K562 (cell line): ENCODE data around the gene ADAT1. TPM values are rescaled to one million over a fixed set of nuclear protein-coding genes. Genes with fewer than 3 reads are reported as not detected.
A peak's percentile ranks its signal among the peaks of the same experiment; 100 is the strongest.

Source experiments
- ARNT ChIP-seq, 2 experiments: fragments of 450-650 bp; IDR thresholded peaks; 2 replicates each; pipeline ENCODE4 v1.6.1; 2016; ENCODE audit warnings: mild to moderate bottlenecking in 1 of 2
- CBFA2T2 ChIP-seq: fragments of 450-650 bp; conservative IDR thresholded peaks from 2 replicates; pipeline ENCODE4 v1.6.1; 2017; ENCODE audit warnings: mild to moderate bottlenecking
- DNMT1 ChIP-seq: fragments of 450-650 bp; IDR thresholded peaks from 2 replicates; pipeline ENCODE4 v1.6.1; 2016; ENCODE audit warnings: antibody characterized with exemption, mild to moderate bottlenecking
- HLTF ChIP-seq: fragments of 450-650 bp; IDR thresholded peaks from 2 replicates; pipeline ENCODE4 v1.6.1; 2016
- JUND ChIP-seq, 2 experiments: IDR thresholded peaks; 2 replicates in 1 of 2; 3 replicates in 1 of 2; pipeline ENCODE4 v1.6.1; 2011; ENCODE audit warnings: borderline replicate concordance in 2 of 2, low read depth in 2 of 2, low read length in 2 of 2, improper control_type of control experiment in 1 of 2, missing biosample characterization in 1 of 2, missing genetic modification characterization in 1 of 2, missing genetic modification reagents in 1 of 2
- NR2C1 ChIP-seq, 2 experiments: fragments of 450-650 bp; IDR thresholded peaks; 2 replicates each; pipeline ENCODE4 v1.6.1; 2017; ENCODE audit warnings: mild to moderate bottlenecking in 2 of 2, antibody characterized with exemption in 1 of 2, inconsistent platforms in 1 of 2, missing compliant biosample characterization in 1 of 2, missing genetic modification characterization in 1 of 2
- PHF8 ChIP-seq: fragments of 200-600 bp; sonication (generic); IDR thresholded peaks from 2 replicates; pipeline ENCODE4 v1.6.1; 2012; ENCODE audit warnings: mixed run types, mild to moderate bottlenecking, inconsistent platforms, low read length, moderate library complexity, borderline replicate concordance
- POLR2B ChIP-seq: fragments of 450-650 bp; IDR thresholded peaks from 2 replicates; pipeline ENCODE4 v1.6.1; 2018; ENCODE audit warnings: low read depth; ENCODE audit not compliant: partially characterized antibody
- SETDB1 ChIP-seq: IDR thresholded peaks from one replicate; pipeline ENCODE4 v1.6.1; 2012; ENCODE audit warnings: low read length, control low read depth, inconsistent platforms
- SRSF7 ChIP-seq: fragments of 200-400 bp; formaldehyde crosslinking; optimal IDR thresholded peaks from 2 replicates; pipeline ENCODE3; 2017; ENCODE audit warnings: mild to moderate bottlenecking, low read depth, low read length
- STAG1 ChIP-seq: sonication (generic); formaldehyde crosslinking; IDR thresholded peaks from 2 replicates; pipeline ENCODE4 v1.5.0; 2020; ENCODE audit warnings: missing genetic modification reagents, borderline replicate concordance
- TAF9B ChIP-seq: fragments of 450-650 bp; IDR thresholded peaks from 2 replicates; pipeline ENCODE4 v1.6.1; 2018; ENCODE audit warnings: mild to moderate bottlenecking; ENCODE audit not compliant: partially characterized antibody
- TEAD1 ChIP-seq, 2 experiments: fragments of 450-650 bp in 1 of 2; sonication (generic) in 1 of 2; formaldehyde crosslinking; IDR thresholded peaks; 2 replicates each; pipeline versions ENCODE4 v1.4.0 to v1.8.0; 2020 to 2022; ENCODE audit warnings: mild to moderate bottlenecking in 2 of 2, missing genetic modification reagents in 1 of 2
- ZKSCAN1 ChIP-seq: fragments of 150-350 bp; IDR thresholded peaks from 2 replicates; pipeline ENCODE4 v1.6.1; 2016; ENCODE audit warnings: low read depth, low read length
- polyA plus RNA-seq, 8 experiments: library from polyadenylated mRNA; depleted of rRNA in 4 of 8; stranded (reverse) in 5 of 8; unstranded in 3 of 8; fragments of >200 nt; fragmentation: Nextera tagmentation in 2 of 8; fragmentation: Illumina TruSeq in 1 of 8; extraction: Ambion mirVana in 2 of 8; extraction: Trizol in 1 of 8; gene quantifications; 2 replicates each; pipeline versions ENCODE4 v1.2.1 to v1.2.3, GENCODE V29; 2011 to 2014; ENCODE audit warnings: inconsistent platforms in 1 of 8, missing spikeins in 1 of 8
- total RNA-seq, 7 experiments: library from RNA; depleted of rRNA in 6 of 7; stranded (reverse); fragments of >200 nt in 6 of 7; fragmentation: Illumina TruSeq in 2 of 7; extraction: Trizol in 2 of 7; gene quantifications; 2 replicates each; pipeline versions ENCODE4 v1.2.1 to v1.2.3, GENCODE V29; 2011 to 2021; ENCODE audit warnings: low replicate concordance in 1 of 7
- TF ChIP-seq, protein P1 (sequence below): sonication (generic); formaldehyde crosslinking; IDR thresholded peaks from 2 replicates; pipeline ENCODE4 v1.8.0; 2022; ENCODE audit warnings: mild to moderate bottlenecking, missing genetic modification reagents
- TF ChIP-seq, protein P2 (sequence below): sonication (generic); formaldehyde crosslinking; IDR thresholded peaks from 2 replicates; pipeline ENCODE4 v1.4.0; 2020; ENCODE audit warnings: mild to moderate bottlenecking, missing genetic modification reagents
- TF ChIP-seq, protein P3 (sequence below): fragments of 450-650 bp; IDR thresholded peaks from 2 replicates; pipeline ENCODE4 v1.6.1; 2016; ENCODE audit warnings: borderline replicate concordance
- TF ChIP-seq, protein P4 (sequence below): fragments of 250-450 bp; sonication (Bioruptor Pico); IDR thresholded peaks from 2 replicates; pipeline ENCODE4 v1.4.0; 2020; ENCODE audit warnings: mild to moderate bottlenecking, moderate library complexity, borderline replicate concordance

The ADAT1 gene
- total and polyA plus RNA-seq, 9 of the 15 experiments (the other 6 are each of a cell fraction or from before 2014, with no cell fraction given), result 16.0 to 36.7 (median 28.2) TPM

DNA sequence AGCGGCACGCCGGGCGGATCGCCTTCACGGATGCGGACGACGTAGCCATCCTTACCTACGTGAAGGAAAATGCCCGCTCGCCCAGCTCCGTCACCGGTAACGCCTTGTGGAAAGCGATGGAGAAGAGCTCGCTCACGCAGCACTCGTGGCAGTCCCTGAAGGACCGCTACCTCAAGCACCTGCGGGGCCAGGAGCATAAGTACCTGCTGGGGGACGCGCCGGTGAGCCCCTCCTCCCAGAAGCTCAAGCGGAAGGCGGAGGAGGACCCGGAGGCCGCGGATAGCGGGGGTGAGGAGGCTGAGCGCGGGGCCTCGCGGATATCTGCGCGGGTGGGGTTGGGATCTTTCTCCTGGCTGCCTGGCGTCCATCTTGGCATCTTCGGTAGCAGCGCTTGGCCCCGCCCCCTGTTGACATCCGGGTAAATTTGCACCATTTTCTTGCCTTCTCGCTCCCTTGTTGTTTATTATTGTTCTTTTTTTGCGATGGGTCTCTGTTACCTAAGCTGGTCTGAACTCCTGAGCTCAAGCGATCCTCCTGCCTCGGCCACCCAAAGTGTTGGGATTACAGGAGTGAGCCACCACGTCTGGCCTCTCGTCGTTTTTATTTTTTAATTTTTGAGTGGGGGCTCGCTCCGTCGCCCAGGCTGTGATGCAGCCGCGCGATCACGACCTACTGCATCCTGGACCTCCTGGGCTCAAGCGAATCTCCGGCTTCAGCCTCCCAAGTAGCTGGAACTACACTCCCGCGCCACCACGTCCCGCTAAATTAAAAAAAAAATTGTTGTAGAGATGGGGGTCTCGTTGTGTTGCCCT is 25.4 kb upstream of the ADAT1 start (continued):
- TF ChIP-seq, protein P1, sequence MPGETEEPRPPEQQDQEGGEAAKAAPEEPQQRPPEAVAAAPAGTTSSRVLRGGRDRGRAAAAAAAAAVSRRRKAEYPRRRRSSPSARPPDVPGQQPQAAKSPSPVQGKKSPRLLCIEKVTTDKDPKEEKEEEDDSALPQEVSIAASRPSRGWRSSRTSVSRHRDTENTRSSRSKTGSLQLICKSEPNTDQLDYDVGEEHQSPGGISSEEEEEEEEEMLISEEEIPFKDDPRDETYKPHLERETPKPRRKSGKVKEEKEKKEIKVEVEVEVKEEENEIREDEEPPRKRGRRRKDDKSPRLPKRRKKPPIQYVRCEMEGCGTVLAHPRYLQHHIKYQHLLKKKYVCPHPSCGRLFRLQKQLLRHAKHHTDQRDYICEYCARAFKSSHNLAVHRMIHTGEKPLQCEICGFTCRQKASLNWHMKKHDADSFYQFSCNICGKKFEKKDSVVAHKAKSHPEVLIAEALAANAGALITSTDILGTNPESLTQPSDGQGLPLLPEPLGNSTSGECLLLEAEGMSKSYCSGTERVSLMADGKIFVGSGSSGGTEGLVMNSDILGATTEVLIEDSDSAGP, result no peak
- TF ChIP-seq SRSF7 (no peak), STAG1 (CRISPR knock-in tag) (peak; percentile 6), NR2C1 (IDR thresholded peaks at IDR 0.05) (peak; percentile 43; the same call in 1 of the 2 replicates), NR2C1 (tag; IDR thresholded peaks at IDR 0.05) (no peak), TEAD1 (CRISPR knock-in tag; IDR thresholded peaks at IDR 0.05) (peak in 1 of 2 experiments; percentile 5; a peak in 1 of 4 replicates), SETDB1 (no peak), ARNT (IDR thresholded peaks at IDR 0.05) (no peak), TAF9B (peak; percentile 74), POLR2B (peak; percentile 14), ZKSCAN1 (0 out of 2 replicates have a peak, but pooled peaks have one; percentile 14), DNMT1 (no peak), PHF8 (peak; percentile 23; the same call in 1 of the 2 replicates), HLTF (no peak), CBFA2T2 (no peak), JUND (IDR thresholded peaks at IDR 0.05; ENCODE audit: borderline replicate concordance, low read depth, low read length) (no peak), JUND (tag; IDR thresholded peaks at IDR 0.05; ENCODE audit: borderline replicate concordance, low read depth, low read length) (no peak)
- TF ChIP-seq, protein P2, sequence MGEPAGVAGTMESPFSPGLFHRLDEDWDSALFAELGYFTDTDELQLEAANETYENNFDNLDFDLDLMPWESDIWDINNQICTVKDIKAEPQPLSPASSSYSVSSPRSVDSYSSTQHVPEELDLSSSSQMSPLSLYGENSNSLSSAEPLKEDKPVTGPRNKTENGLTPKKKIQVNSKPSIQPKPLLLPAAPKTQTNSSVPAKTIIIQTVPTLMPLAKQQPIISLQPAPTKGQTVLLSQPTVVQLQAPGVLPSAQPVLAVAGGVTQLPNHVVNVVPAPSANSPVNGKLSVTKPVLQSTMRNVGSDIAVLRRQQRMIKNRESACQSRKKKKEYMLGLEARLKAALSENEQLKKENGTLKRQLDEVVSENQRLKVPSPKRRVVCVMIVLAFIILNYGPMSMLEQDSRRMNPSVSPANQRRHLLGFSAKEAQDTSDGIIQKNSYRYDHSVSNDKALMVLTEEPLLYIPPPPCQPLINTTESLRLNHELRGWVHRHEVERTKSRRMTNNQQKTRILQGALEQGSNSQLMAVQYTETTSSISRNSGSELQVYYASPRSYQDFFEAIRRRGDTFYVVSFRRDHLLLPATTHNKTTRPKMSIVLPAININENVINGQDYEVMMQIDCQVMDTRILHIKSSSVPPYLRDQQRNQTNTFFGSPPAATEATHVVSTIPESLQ (CRISPR knock-in tag), result no peak
- TF ChIP-seq, protein P3, sequence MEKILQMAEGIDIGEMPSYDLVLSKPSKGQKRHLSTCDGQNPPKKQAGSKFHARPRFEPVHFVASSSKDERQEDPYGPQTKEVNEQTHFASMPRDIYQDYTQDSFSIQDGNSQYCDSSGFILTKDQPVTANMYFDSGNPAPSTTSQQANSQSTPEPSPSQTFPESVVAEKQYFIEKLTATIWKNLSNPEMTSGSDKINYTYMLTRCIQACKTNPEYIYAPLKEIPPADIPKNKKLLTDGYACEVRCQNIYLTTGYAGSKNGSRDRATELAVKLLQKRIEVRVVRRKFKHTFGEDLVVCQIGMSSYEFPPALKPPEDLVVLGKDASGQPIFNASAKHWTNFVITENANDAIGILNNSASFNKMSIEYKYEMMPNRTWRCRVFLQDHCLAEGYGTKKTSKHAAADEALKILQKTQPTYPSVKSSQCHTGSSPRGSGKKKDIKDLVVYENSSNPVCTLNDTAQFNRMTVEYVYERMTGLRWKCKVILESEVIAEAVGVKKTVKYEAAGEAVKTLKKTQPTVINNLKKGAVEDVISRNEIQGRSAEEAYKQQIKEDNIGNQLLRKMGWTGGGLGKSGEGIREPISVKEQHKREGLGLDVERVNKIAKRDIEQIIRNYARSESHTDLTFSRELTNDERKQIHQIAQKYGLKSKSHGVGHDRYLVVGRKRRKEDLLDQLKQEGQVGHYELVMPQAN, result peak; percentile 60; the same call in 1 of the 2 replicates
- TF ChIP-seq, protein P4, sequence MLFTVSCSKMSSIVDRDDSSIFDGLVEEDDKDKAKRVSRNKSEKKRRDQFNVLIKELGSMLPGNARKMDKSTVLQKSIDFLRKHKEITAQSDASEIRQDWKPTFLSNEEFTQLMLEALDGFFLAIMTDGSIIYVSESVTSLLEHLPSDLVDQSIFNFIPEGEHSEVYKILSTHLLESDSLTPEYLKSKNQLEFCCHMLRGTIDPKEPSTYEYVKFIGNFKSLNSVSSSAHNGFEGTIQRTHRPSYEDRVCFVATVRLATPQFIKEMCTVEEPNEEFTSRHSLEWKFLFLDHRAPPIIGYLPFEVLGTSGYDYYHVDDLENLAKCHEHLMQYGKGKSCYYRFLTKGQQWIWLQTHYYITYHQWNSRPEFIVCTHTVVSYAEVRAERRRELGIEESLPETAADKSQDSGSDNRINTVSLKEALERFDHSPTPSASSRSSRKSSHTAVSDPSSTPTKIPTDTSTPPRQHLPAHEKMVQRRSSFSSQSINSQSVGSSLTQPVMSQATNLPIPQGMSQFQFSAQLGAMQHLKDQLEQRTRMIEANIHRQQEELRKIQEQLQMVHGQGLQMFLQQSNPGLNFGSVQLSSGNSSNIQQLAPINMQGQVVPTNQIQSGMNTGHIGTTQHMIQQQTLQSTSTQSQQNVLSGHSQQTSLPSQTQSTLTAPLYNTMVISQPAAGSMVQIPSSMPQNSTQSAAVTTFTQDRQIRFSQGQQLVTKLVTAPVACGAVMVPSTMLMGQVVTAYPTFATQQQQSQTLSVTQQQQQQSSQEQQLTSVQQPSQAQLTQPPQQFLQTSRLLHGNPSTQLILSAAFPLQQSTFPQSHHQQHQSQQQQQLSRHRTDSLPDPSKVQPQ, result no peak
